ENCODE measurements around the gene LFNG.

The LFNG gene

GRCh38 chr7:2513702-2514101 lies 5.9 kb upstream of the LFNG start:
- H3K27ac ChIP-seq, result peak overlapping the region in 2 of 21 experiments; percentile 55 to 91
- H3K4me3 ChIP-seq, result no peak overlapping the region

GRCh38 chr7:2514473-2515423 lies 4.8 kb upstream of the LFNG start:
- no peak overlapping the region for H3K4me3 ChIP-seq
- no peak overlapping the region for H3K27ac ChIP-seq

- H3K27ac ChIP-seq, result peak overlapping the region in 9 of 21 experiments; percentile 3 to 77 (median 50)
- H3K4me3 ChIP-seq, result no peak overlapping the region
Observed at GRCh38 chr7:2515424-2516193, 4.0 kb upstream of the LFNG start.

DNA sequence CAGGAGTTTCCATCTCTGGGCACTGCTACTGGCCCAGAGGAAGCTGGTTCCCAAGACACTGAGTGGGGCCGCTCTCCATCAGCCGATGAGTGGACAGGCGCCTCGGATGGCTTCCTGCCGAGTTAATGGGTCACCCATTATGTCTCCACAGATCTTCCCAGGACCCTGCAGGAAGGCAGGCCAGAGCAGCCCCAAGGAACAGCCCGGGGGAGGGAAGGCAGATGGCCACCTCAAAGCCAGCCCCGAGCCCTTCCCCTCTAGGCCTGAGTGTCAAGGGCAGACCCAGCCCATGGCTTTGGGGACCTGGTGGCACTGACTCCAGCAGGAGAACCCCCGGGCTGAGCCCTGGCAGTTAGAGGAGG lies 3.4 kb upstream of the LFNG start:
- H3K4me3 ChIP-seq, result no peak overlapping the region
- H3K27ac ChIP-seq, result peak overlapping the region in 12 of 21 experiments; percentile 3 to 77 (median 54)

- Histone ChIP-seq H3K4me3 (no peak overlapping the region), H3K27ac (peak overlapping the region in 12 of 21 experiments; percentile 16 to 77 (median 54))
Observed at GRCh38 chr7:2517026-2517425, 2.5 kb upstream of the LFNG start.

GRCh38 chr7:2517678-2518507 lies 1.7 kb upstream of the LFNG start:
- H3K4me3 ChIP-seq, result no peak overlapping the region
- H3K27ac ChIP-seq, result peak overlapping the region in 10 of 21 experiments; percentile 1 to 86 (median 62)

GRCh38 chr7:2518737-2519118 lies 846 bp upstream of the LFNG start:
- Histone ChIP-seq H3K4me3 (peak overlapping the region; percentile 37 to 83 (median 62)), H3K27ac (peak overlapping the region in 19 of 21 experiments; percentile 1 to 86 (median 56))

GRCh38 chr7:2520131-2520760 lies 672 bp downstream of the LFNG start:
- peak overlapping the region; percentile 40 to 83 (median 62) for H3K4me3 ChIP-seq
- peak overlapping the region in 19 of 21 experiments; percentile 6 to 94 (median 76) for H3K27ac ChIP-seq

DNA sequence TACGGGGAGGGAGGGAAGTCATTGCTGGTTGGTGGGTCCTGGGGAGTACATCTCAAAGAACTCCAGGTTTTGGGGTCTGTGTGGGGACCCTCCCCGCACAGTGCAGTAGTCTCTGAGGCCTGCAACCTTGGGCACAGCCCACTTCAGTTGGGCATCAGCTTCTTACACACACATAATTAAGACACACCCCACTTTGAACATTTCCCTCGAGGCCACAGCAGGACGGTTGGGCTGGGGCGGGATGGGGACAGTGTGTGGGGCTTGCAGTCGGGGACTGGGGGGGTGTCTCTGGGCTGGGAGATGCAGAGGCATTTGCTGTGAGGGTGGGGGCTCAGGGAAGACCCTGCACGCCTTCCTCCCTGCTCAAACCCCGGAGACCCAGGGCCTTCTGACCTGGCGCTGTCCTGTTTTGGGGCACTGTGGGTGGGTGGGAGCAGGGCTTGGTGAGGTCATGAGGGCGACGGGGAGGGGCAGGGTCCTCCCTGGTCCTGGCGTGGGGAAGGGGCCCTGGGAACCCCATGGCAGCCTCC lies 1.3 kb downstream of the LFNG start:
- Histone ChIP-seq H3K27ac (peak overlapping the region; percentile 3 to 94 (median 74)), H3K4me3 (peak overlapping the region; percentile 40 to 83 (median 62))

DNA sequence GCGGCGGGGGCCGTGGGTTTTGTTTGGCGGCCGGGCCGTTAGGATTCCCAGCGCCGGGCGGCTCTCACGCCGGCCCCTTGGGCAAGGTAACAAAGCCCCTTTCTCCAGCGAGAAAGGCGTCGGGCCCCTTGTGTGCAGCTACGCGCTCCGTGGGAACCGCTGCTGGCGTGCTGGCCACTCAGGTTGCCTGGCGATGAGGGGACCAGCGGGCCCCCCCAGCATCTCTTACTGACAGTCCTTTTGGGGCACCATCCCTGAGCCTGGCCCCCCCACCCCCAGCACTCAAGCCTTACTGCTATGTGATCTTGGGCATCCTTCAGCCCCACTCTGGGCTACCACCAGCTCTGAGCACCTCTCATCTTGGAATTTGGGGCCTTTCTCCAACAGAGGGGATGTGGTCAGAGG lies 1.8 kb downstream of the LFNG start:
- Histone ChIP-seq H3K27ac (peak overlapping the region in 20 of 21 experiments; percentile 22 to 94 (median 75)), H3K4me3 (peak overlapping the region; percentile 40 to 83 (median 62))

- peak overlapping the region; percentile 40 to 83 (median 62) for H3K4me3 ChIP-seq
- peak overlapping the region in 20 of 21 experiments; percentile 58 to 94 (median 76) for H3K27ac ChIP-seq
Observed at GRCh38 chr7:2521952-2522591, 2.5 kb downstream of the LFNG start.

DNA sequence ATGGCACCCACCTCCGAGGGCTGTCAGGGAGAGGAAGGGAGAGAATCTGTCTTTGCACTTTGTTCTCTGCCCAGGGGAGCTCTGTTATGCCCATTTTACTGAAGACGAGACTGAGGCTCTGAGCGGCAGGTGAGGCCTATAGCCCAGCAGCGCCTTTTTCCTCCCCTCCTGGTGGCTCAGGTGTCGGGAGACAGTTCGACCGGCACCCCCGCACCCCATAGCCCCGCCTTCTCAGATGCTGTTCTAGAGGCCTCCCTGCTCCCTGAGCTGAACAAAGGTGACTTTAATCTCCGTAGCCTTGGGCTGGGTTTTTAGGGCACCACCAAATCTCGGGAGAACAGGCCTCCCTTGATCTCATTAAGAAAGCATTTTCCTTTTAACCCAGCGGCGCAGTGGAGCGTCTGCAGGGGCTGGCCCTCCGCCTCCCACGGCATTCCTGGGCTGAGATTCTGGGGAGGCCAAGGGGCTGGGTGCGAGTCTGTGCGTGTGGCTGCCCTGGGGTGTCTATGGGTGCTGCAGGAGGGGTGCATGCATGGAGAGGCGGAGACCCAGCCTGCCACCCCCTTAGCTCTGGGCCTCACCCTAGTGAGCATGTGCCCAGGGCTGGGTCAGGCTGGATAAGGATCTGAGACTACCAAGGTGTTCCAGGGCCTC lies 3.3 kb downstream of the LFNG start:
- peak overlapping the region in 20 of 21 experiments; percentile 30 to 94 (median 78) for H3K27ac ChIP-seq
- peak overlapping the region; percentile 40 to 83 (median 62) for H3K4me3 ChIP-seq

DNA sequence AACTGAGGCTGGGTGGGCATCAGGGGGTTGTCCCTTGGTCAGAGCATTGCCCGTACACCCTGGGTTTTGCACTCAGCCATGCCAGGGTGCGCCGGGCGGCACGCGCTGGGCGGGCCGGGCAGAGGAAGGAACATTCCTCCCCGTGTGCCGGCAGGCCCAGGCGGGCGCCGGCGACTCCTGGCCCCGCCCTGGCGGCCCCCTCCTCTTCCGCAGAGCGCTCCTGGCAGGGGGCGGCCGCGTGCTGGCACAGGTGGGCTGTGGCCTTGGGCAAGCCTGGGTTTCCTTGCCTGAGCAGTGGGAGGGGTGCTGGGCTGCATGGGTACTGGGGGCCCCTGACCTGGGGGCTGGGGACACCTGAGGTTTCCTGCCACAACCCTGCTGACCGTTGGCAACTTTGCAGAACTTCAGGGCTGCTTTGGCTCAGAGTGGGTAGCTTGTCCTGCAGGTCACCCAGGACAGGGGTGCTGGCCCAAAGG lies 3.9 kb downstream of the LFNG start:
- H3K4me3 ChIP-seq, result peak overlapping the region; percentile 40 to 83 (median 62)
- H3K27ac ChIP-seq, result peak overlapping the region in 20 of 21 experiments; percentile 30 to 94 (median 78)

GRCh38 chr7:2523941-2524807 lies 4.6 kb downstream of the LFNG start:
- H3K27ac ChIP-seq, result peak overlapping the region in 20 of 21 experiments; percentile 43 to 94 (median 78)

GRCh38 chr7:2524808-2525657 lies 5.5 kb downstream of the LFNG start:
- peak overlapping the region in 1 of 7 experiments; percentile 83 for H3K4me3 ChIP-seq

More at GRCh38 chr7:2523941-2524807, 4.6 kb downstream of the LFNG start:
- peak overlapping the region; percentile 40 to 83 (median 62) for H3K4me3 ChIP-seq

More at GRCh38 chr7:2524808-2525657, 5.5 kb downstream of the LFNG start:
- H3K27ac ChIP-seq, result peak overlapping the region in 16 of 21 experiments; percentile 4 to 94 (median 79)

All from skin epidermis (tissue), 12 donors.